GM12878 (cell line): ENCODE data around the gene APOO. TPM values are rescaled to one million over a fixed set of nuclear protein-coding genes. Genes with fewer than 3 reads are reported as not detected.

Experiments
- ATAC-seq: fragments of 200-7000 bp; cut with Tn5 transposase; 3 replicates; pipeline ENCODE4 v1.9.1; 2020; ENCODE audit warnings: mild to moderate bottlenecking, moderate library complexity
- BruUV-seq: library from RNA; stranded (reverse); fragments of 400-500 nt; replicated peaks from 2 replicates; lab custom pipeline; 2021; lab: Mats Ljungman, UMichigan
- CTCF ChIA-PET: fragments of 300-600 bp; sonication (Branson Sonifier 250); formaldehyde crosslinking; extraction: SDS; loops from one replicate; lab custom pipeline; 2021; ENCODE audit warnings: inconsistent platforms; lab: Yijun Ruan, JAX
- POLR2A ChIA-PET: fragments of 350-600 bp; formaldehyde crosslinking; extraction: SDS; loops from one replicate; lab custom pipeline; 2021; ENCODE audit warnings: inconsistent platforms; lab: Charles Lee
- RAD21 ChIA-PET: fragments of 300-600 bp; sonication (Branson Sonifier 250); formaldehyde crosslinking; loops from one replicate; lab custom pipeline; 2023; ENCODE audit warnings: antibody characterized with exemption; ENCODE audit not compliant: unreplicated experiment; lab: Charles Lee
- SMC1A ChIA-PET: fragments of 300-600 bp; sonication (Branson Sonifier 250); formaldehyde crosslinking; loops from one replicate; lab custom pipeline; 2023; ENCODE audit not compliant: unreplicated experiment, uncharacterized antibody; lab: Charles Lee
- DNase-seq: peaks from one replicate; pipeline ENCODE4 v3.0.0-alpha.2; 2011; ENCODE audit warnings: low read depth, low spot score
- FAIRE-seq: peaks from 3 replicates; lab custom pipeline; 2011; peaks lifted over from hg19 to GRCh38; lab: Jason Lieb, UNC
- H2AFZ ChIP-seq: 2 replicates; pipeline ENCODE4 v1.6.0; 2011; ENCODE audit warnings: low read depth, low read length, control low read depth; ENCODE audit not compliant: control insufficient read depth
- H3K27ac ChIP-seq: 2 replicates; pipeline ENCODE4 v1.5.1; 2011; ENCODE audit warnings: control low read depth; ENCODE audit not compliant: control insufficient read depth, insufficient read depth
- H3K27me3 ChIP-seq, 2 experiments: replicated peaks in 1 of 2; 2 replicates each; pipeline versions ENCODE4 v1.6.0 to v1.6.1; 2011; ENCODE audit warnings: low read length in 1 of 2; ENCODE audit not compliant: control insufficient read depth in 2 of 2, insufficient read depth in 2 of 2
- H3K36me3 ChIP-seq, 2 experiments: 2 replicates each; pipeline ENCODE4 v1.5.1; 2011; ENCODE audit warnings: low read length in 1 of 2; ENCODE audit not compliant: control insufficient read depth in 2 of 2, insufficient read depth in 2 of 2
- H3K4me1 ChIP-seq: 2 replicates; pipeline ENCODE4 v1.6.1; 2011; ENCODE audit warnings: mild to moderate bottlenecking, low read length, moderate library complexity, mixed read lengths; ENCODE audit not compliant: control insufficient read depth, insufficient read depth
- H3K4me2 ChIP-seq: 2 replicates; pipeline ENCODE4 v1.6.0; 2011; ENCODE audit warnings: control low read depth; ENCODE audit not compliant: control insufficient read depth, insufficient read depth
- H3K4me3 ChIP-seq: fragments of 200-600 bp; sonication (generic); 2 replicates; pipeline ENCODE4 v1.5.1; 2016
- H3K79me2 ChIP-seq: 2 replicates; pipeline ENCODE4 v1.6.0; 2011; ENCODE audit warnings: low read length; ENCODE audit not compliant: control insufficient read depth, insufficient read depth
- H3K9ac ChIP-seq: 2 replicates; pipeline ENCODE4 v1.8.0; 2011; ENCODE audit warnings: low read length, control low read depth, mixed read lengths; ENCODE audit not compliant: control insufficient read depth, insufficient read depth
- H3K9me3 ChIP-seq: replicated peaks from 3 replicates; pipeline ENCODE4 v1.5.1; 2011; ENCODE audit warnings: mild to moderate bottlenecking, low read length; ENCODE audit not compliant: control insufficient read depth, insufficient read depth
- H4K20me1 ChIP-seq: 2 replicates; pipeline ENCODE4 v1.6.0; 2011; ENCODE audit not compliant: control insufficient read depth, insufficient read depth
- CEBPZ ChIP-seq: fragments of 150-350 bp; IDR thresholded peaks from 2 replicates; pipeline ENCODE4 v1.6.1; 2016; ENCODE audit warnings: low read depth, low read length
- IKZF2 ChIP-seq, 2 experiments: fragments of 450-650 bp; IDR thresholded peaks; 2 replicates each; pipeline ENCODE4 v1.6.1; 2017; ENCODE audit warnings: mild to moderate bottlenecking in 2 of 2, moderate library complexity in 2 of 2
- RUNX3 ChIP-seq: IDR thresholded peaks from 2 replicates; pipeline ENCODE4 v1.6.1; 2012; ENCODE audit warnings: low read length, inconsistent platforms
- SMAD5 ChIP-seq: IDR thresholded peaks from 2 replicates; pipeline ENCODE4 v1.6.1; 2016; ENCODE audit warnings: antibody characterized with exemption, low read depth
- SREBF1 ChIP-seq: IDR thresholded peaks from 2 replicates; pipeline ENCODE4 v1.6.1; 2012; ENCODE audit warnings: mild to moderate bottlenecking, low read length
- TCF12 ChIP-seq: IDR thresholded peaks from 2 replicates; pipeline ENCODE4 v1.6.1; 2011; ENCODE audit warnings: low read depth, mild to moderate bottlenecking, low read length
- USF2 ChIP-seq: IDR thresholded peaks from 2 replicates; pipeline ENCODE4 v1.6.1; 2011; ENCODE audit warnings: low read depth, low read length, improper control_type of control experiment, borderline replicate concordance
- ZBTB33 ChIP-seq: fragments of 450-650 bp; IDR thresholded peaks from 2 replicates; pipeline ENCODE4 v1.6.1; 2017; ENCODE audit warnings: mild to moderate bottlenecking
- ZBTB4 ChIP-seq: fragments of 450-650 bp; formaldehyde crosslinking; IDR thresholded peaks from 2 replicates; pipeline ENCODE4 v1.4.0; 2022; ENCODE audit warnings: mild to moderate bottlenecking, moderate library complexity
- ZNF217 ChIP-seq: fragments of 450-650 bp; IDR thresholded peaks from 2 replicates; pipeline ENCODE4 v1.6.1; 2017; ENCODE audit warnings: antibody characterized with exemption, mild to moderate bottlenecking
- ZNF622 ChIP-seq: fragments of 450-650 bp; IDR thresholded peaks from 2 replicates; pipeline ENCODE4 v1.6.1; 2017; ENCODE audit warnings: mild to moderate bottlenecking, inconsistent platforms
- WGBS: methylation state at CpG from one replicate; pipeline ENCODE4 v1.1.6; 2016; ENCODE audit warnings: low lambda C conversion rate; ENCODE audit not compliant: insufficient replicate concordance, insufficient coverage; ENCODE audit errors: missing lambda C conversion rate; 5-methylcytosine and 5-hydroxymethylcytosine counted together
- in situ Hi-C: fragments of 300-500 bp; cut with MboI; formaldehyde crosslinking; loops from 9 replicates; pipeline ENCODE4 v1.14.3; 2018; ENCODE audit warnings: mixed read lengths
- intact Hi-C: fragments of 100-400 bp; cut with micrococcal nuclease; formaldehyde crosslinking; loops from one replicate; pipeline ENCODE4 v1.14.2; 2022; ENCODE audit not compliant: unreplicated experiment
- polyA plus RNA-seq, 11 experiments: library from polyadenylated mRNA; depleted of rRNA in 4 of 11; unstranded in 6 of 11; stranded (reverse) in 5 of 11; fragments of >200 nt; fragmentation: Nextera tagmentation in 4 of 11; fragmentation: Illumina TruSeq in 1 of 11; extraction: Ambion mirVana in 4 of 11; extraction: Trizol in 1 of 11; gene quantifications; 1 replicate in 1 of 11; 2 replicates in 10 of 11; pipeline versions ENCODE4 v1.2.1 to v1.2.3, GENCODE V29; 2011 to 2016; ENCODE audit warnings: inconsistent platforms in 2 of 11, missing spikeins in 2 of 11, low read depth in 1 of 11
- total RNA-seq, 4 experiments: library from RNA; depleted of rRNA in 3 of 4; stranded (reverse); fragments of >200 nt in 3 of 4; fragmentation: Illumina TruSeq in 1 of 4; extraction: Trizol in 1 of 4; gene quantifications; 2 replicates each; pipeline versions ENCODE4 v1.2.1 to v1.2.3, GENCODE V29; 2013 to 2021

Gene APOO
- total and polyA plus RNA-seq, 10 of the 15 experiments (the other 5 are each of a cell fraction or from before 2014, with no cell fraction given): 20.7 to 68.7 (median 35.5) TPM

- no peak overlapping the region for H2AFZ ChIP-seq
- no peaks in the 10 kb centered on the region for H3K27me3 ChIP-seq
- no peaks in the 10 kb centered on the region for H3K79me2 ChIP-seq
- POLR2A ChIA-PET: no interaction called here
- H3K4me2 ChIP-seq: no peak overlapping the region
- intact Hi-C loops (no loop called here), in situ Hi-C loops (no loop called here)
- no peaks in the 10 kb centered on the region for H4K20me1 ChIP-seq
- FAIRE-seq (no peak), ATAC-seq (no peak), DNase-seq (no peak)
- H3K27ac ChIP-seq: no peak overlapping the region
- RAD21 ChIA-PET: no interaction called here
- H3K9me3 ChIP-seq: no peaks in the 10 kb centered on the region
- CTCF ChIA-PET: no interaction called here
- H3K9ac ChIP-seq: no peak overlapping the region
- no peaks in the 10 kb centered on the region for H3K36me3 ChIP-seq
- 70% methylated on average over 9 of the region's 9 CpGs for WGBS
- SMC1A ChIA-PET: no interaction called here
- TF ChIP-seq ZNF217 (no peak), ZNF622 (no peak), CEBPZ (no peak), IKZF2 (IDR thresholded peaks at IDR 0.05) (no peak), SMAD5 (no peak), TCF12 (no peak), ZBTB33 (no peak), SREBF1 (no peak), USF2 (no peak), RUNX3 (no peak), ZBTB4 (CRISPR knock-in tag) (no peak)
- TF ChIP-seq, all 136 proteins: peak for 0
- Histone ChIP-seq H3K4me3 (no peak overlapping the region), H3K4me1 (no peaks in the 10 kb centered on the region)
- no TSS peak for BruUV-seq
These were observed 102.3 kb downstream of the APOO start for GRCh38 chrX:23805389-23805788.
